Putamen (tissue), 1 donor: Measurements from ENCODE around the gene GGTLC1.
"Not testable (repeated sequence)": the region's sequence is repeated elsewhere in the genome, so short reads cannot be mapped to it uniquely, and the experiment has no call there.

Experiments
- DNase-seq: peaks from one replicate; pipeline ENCODE4 v3.0.0-alpha.2; 2016; ENCODE audit warnings: low spot score

GGTLC1 gene

GRCh38 chr20:23994001-23994633 is 5.5 kb upstream of the GGTLC1 start:
- not testable (repeated sequence) for DNase-seq

GRCh38 chr20:23993440-23993839 is 4.9 kb upstream of the GGTLC1 start:
- DNase-seq, result not testable (repeated sequence)

GRCh38 chr20:23990296-23990695 is 1.7 kb upstream of the GGTLC1 start:
- not testable (repeated sequence) for DNase-seq

- not testable (repeated sequence) for DNase-seq
Measured at GRCh38 chr20:23988966-23989365, 387 bp upstream of the GGTLC1 start.

- not testable (repeated sequence) for DNase-seq
Measured at GRCh38 chr20:23986716-23987115, 1.9 kb downstream of the GGTLC1 start.

- DNase-seq, result not testable (repeated sequence)
Measured at GRCh38 chr20:23986310-23986709, 2.3 kb downstream of the GGTLC1 start.

- not testable (repeated sequence) for DNase-seq
Measured at GRCh38 chr20:23985790-23986225, 2.8 kb downstream of the GGTLC1 start.

GRCh38 chr20:23985066-23985789 is 3.4 kb downstream of the GGTLC1 start:
- DNase-seq, result not testable (repeated sequence)

- not testable (repeated sequence) for DNase-seq
Measured at GRCh38 chr20:23984476-23985023, 4.0 kb downstream of the GGTLC1 start.

GRCh38 chr20:23982112-23983018 is 6.2 kb downstream of the GGTLC1 start:
- DNase-seq, result not testable (repeated sequence)

- not testable (repeated sequence) for DNase-seq
Measured at GRCh38 chr20:23981526-23981925, 7.1 kb downstream of the GGTLC1 start.

- not testable (repeated sequence) for DNase-seq
Measured at GRCh38 chr20:23981014-23981413, 7.6 kb downstream of the GGTLC1 start.

GRCh38 chr20:23979899-23980811 is 8.4 kb downstream of the GGTLC1 start:
- not testable (repeated sequence) for DNase-seq

GRCh38 chr20:23979380-23979779 is 9.2 kb downstream of the GGTLC1 start:
- DNase-seq, result not testable (repeated sequence)

- not testable (repeated sequence) for DNase-seq
Measured at GRCh38 chr20:23978457-23978856, 10.1 kb downstream of the GGTLC1 start.

- no peak for DNase-seq
Measured at GRCh38 chr20:23974966-23975365, 13.6 kb downstream of the GGTLC1 start.

- DNase-seq, result no peak
Measured at GRCh38 chr20:23971310-23971709, 17.3 kb downstream of the GGTLC1 start.

GRCh38 chr20:23970049-23970448 is 18.5 kb downstream of the GGTLC1 start:
- no peak for DNase-seq

- no peak for DNase-seq
Measured at GRCh38 chr20:23967616-23967979, 21.0 kb downstream of the GGTLC1 start.

GRCh38 chr20:23966927-23967615 is 21.5 kb downstream of the GGTLC1 start:
- DNase-seq, result no peak
